ENCODE measurements around the gene S100A3. TPM values are rescaled to one million over a fixed set of nuclear protein-coding genes. Genes with fewer than 3 reads are reported as not detected.
"Not testable (repeated sequence)": the region's sequence is repeated elsewhere in the genome, so short reads cannot be mapped to it uniquely, and the experiment has no call there.

S100A3 gene
- total and polyA plus RNA-seq, 2 donors, result 5.2 TPM; not detected in 1

DNA sequence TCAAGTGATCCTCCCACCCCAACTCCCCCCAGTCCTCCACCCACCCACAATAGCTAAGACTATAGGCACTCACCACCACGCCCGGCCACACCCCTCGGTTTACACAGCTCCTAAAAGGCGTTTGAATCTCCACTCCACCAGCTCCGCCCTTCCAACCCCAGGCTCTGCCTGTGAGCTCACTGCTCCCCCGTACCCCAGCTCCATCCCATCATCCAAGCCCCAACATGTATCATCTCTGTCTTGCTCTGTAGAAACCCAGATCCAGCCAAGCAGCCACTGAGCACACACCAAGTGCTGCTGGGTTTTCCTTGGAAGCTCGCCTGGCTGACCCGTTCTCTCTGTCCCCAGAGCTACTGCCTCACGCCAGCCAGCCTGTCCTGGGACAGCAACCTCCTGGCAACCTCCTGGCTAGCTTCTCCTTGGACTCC is 28.6 kb upstream of the S100A3 start:
- Histone ChIP-seq H3K4me3 (ENCODE audit: low read depth, low read length) (no peak overlapping the region), H3K36me3 (ENCODE audit: insufficient read depth) (no peaks in the 10 kb centered on the region), H3K27ac (ENCODE audit: low read depth) (no peak overlapping the region), H3K4me1 (ENCODE audit: insufficient read depth) (no peaks in the 10 kb centered on the region)
- DNase-seq (ENCODE audit: extremely low spot score), result no peak
- WGBS, result 68% methylated on average over 9 of the region's 9 CpGs

DNA sequence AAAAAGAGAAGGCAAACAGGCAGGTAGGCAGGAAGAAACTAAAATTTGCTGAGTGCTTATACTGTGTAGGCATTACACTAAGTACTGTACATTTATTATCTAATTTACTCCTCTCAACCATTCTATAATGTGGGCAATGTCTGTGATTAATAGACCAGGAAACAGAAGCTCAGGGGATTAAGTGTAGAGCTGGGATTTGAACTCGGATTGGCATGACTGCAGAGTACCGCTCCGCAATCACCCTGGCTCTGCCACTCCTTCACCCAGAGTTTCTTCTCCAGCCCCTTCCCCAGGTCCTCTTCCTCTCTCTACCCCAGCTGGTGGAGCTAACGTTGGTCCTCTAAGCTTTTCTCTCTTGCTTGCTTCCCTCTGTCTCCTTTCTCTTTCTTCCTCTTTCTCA is 28.1 kb upstream of the S100A3 start:
- 71% methylated on average over 4 of the region's 4 CpGs for WGBS
- Histone ChIP-seq H3K4me3 (ENCODE audit: low read depth, low read length) (no peak overlapping the region), H3K36me3 (ENCODE audit: insufficient read depth) (no peaks in the 10 kb centered on the region), H3K4me1 (ENCODE audit: insufficient read depth) (no peaks in the 10 kb centered on the region), H3K27ac (ENCODE audit: low read depth) (no peak overlapping the region)
- no peak for DNase-seq (ENCODE audit: extremely low spot score)

DNA sequence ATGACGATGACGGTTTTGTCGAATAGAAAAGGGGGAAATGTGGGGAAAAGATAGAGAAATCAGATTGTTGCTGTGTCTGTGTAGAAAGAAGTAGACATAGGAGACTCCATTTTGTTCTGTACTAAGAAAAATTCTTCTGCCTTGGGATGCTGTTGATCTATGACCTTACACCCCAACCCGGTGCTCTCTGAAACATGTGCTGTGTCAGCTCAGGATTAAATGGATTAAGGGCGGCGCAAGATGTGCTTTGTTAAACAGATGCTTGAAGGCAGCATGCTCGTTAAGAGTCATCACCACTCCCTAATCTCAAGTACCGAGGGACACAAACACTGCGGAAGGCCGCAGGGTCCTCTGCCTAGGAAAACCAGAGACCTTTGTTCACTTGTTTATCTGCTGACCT is 26.4 kb upstream of the S100A3 start:
- DNase-seq (ENCODE audit: extremely low spot score), result not testable (repeated sequence)

DNA sequence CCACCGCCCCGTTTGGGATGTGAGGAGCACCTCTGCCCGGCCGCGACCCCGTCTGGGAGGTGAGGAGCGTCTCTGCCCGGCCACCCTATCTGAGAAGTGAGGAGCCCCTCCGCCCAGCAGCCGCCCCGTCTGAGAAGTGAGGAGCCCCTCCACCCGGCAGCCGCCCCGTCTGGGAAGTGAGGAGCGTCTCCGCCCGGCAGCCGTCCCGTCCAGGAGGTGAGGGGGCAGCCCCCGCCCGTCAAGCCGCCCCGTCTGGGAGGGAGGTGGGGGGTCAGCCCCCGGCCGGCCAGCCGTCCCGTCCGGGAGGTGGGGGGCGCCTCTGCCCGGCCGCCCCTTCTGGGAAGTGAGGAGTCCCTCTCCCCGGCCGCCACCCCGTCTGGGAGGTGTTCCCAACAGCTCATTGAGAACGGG is 26.0 kb upstream of the S100A3 start:
- not testable (repeated sequence) for H3K4me1 ChIP-seq (ENCODE audit: insufficient read depth); H3K27ac ChIP-seq (ENCODE audit: low read depth); DNase-seq (ENCODE audit: extremely low spot score); H3K36me3 ChIP-seq (ENCODE audit: insufficient read depth); H3K4me3 ChIP-seq (ENCODE audit: low read depth, low read length)
- 88% methylated on average over 35 of the region's 35 CpGs for WGBS

More for the DNA sequence above, 26.4 kb upstream of the S100A3 start:
- H3K4me1 ChIP-seq (ENCODE audit: insufficient read depth); H3K4me3 ChIP-seq (ENCODE audit: low read depth, low read length); H3K36me3 ChIP-seq (ENCODE audit: insufficient read depth); H3K27ac ChIP-seq (ENCODE audit: low read depth): not testable (repeated sequence)
- 83% methylated on average over 10 of the region's 10 CpGs for WGBS

DNA sequence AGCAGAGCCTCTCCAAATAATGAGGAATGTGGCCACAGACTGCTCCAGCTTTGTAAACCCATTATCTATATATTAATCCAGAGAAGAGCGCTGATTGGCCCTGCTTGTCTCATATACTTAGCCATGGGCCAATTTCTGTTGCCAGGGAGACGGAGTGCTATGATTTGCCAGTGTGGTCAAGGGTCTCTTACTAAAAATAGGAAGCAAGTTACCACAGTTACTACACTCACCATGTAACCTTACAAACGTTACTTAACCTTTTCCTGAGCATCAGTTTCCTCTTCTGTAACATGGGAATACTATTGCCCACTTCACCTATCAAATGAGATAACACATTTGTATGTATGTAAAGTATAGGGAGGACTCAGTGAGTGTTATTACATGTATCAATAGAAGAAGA is 24.3 kb upstream of the S100A3 start:
- no peak for DNase-seq (ENCODE audit: extremely low spot score)
- Histone ChIP-seq H3K36me3 (ENCODE audit: insufficient read depth) (no peaks in the 10 kb centered on the region), H3K4me3 (ENCODE audit: low read depth, low read length) (no peak overlapping the region), H3K4me1 (ENCODE audit: insufficient read depth) (no peaks in the 10 kb centered on the region), H3K27ac (ENCODE audit: low read depth) (no peak overlapping the region)
- 80% methylated on average over 3 of the region's 3 CpGs for WGBS

DNA sequence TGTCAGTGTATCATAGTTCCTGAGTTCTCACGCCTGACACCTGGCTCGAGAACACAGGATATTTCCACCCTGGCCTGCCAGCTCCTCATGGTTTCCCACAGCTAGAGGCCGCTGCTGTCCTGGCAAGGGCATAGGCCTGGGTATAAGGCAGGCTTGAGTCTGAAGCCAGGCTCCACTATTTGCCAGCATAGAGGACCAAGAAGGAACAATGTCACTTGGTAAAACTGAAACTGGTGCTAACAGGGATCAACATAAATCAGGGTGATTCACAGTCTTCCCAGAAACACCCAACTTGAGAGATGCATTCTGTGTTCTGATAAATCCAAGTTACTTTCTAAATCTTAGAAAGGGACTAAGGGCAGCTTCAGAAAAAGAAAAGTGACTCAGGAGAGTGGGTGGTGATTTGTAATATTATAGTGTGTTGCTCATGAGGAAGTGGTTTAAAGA is 23.5 kb upstream of the S100A3 start:
- no peak overlapping the region for H3K27ac ChIP-seq (ENCODE audit: low read depth)
- DNase-seq (ENCODE audit: extremely low spot score), result peak; percentile 39
- WGBS, result 16% methylated on average over 3 of the region's 3 CpGs
- H3K4me1 ChIP-seq (ENCODE audit: insufficient read depth), result no peaks in the 10 kb centered on the region
- no peaks in the 10 kb centered on the region for H3K36me3 ChIP-seq (ENCODE audit: insufficient read depth)
- H3K4me3 ChIP-seq (ENCODE audit: low read depth, low read length), result no peak overlapping the region

DNA sequence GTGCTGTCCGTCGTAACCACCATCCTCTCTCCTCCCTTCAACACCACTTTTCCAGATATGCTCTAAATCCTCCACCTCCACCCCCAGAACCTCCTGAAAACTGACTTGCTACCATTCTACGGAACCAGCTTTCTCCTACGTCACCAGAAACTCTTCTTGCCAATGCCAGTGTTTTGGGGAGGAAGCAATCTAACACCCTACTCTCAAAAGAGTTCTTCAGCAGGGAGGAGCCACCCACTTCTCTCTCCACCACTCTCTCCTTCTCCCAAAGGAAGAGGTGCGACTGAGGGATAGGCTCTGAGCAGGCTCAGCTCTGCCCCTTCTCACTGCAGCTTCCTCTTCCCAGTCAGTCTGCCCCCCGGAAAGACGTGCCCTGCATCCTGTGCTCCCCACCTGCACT is 22.6 kb upstream of the S100A3 start:
- WGBS, result 74% methylated on average over 7 of the region's 7 CpGs
- no peaks in the 10 kb centered on the region for H3K4me1 ChIP-seq (ENCODE audit: insufficient read depth)
- no peak for DNase-seq (ENCODE audit: extremely low spot score)
- H3K4me3 ChIP-seq (ENCODE audit: low read depth, low read length), result no peak overlapping the region
- no peaks in the 10 kb centered on the region for H3K36me3 ChIP-seq (ENCODE audit: insufficient read depth)
- no peak overlapping the region for H3K27ac ChIP-seq (ENCODE audit: low read depth)

DNA sequence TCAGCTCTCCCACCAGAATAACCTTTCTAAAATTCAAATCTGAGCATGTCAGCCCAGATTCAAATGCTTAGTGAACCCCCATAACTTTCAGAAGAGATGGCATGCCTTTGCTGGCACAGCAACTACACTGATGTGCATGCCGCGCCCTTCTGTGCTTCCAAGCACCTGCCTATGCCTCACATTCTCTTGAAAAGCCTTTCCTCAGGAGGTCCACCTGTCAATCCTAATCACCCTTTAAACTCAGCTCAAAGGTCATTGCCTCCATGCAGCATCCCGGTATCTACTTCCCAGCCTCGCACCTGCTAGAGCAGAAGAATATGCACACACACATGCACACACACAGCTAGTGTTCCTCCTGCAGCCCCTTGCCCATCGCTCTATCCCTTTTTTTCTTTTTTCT is 21.8 kb upstream of the S100A3 start:
- Histone ChIP-seq H3K4me3 (ENCODE audit: low read depth, low read length) (no peak overlapping the region), H3K4me1 (ENCODE audit: insufficient read depth) (no peaks in the 10 kb centered on the region), H3K27ac (ENCODE audit: low read depth) (no peak overlapping the region), H3K36me3 (ENCODE audit: insufficient read depth) (no peaks in the 10 kb centered on the region)
- DNase-seq (ENCODE audit: extremely low spot score), result no peak
- WGBS, result 92% methylated on average over 5 of the region's 5 CpGs

DNA sequence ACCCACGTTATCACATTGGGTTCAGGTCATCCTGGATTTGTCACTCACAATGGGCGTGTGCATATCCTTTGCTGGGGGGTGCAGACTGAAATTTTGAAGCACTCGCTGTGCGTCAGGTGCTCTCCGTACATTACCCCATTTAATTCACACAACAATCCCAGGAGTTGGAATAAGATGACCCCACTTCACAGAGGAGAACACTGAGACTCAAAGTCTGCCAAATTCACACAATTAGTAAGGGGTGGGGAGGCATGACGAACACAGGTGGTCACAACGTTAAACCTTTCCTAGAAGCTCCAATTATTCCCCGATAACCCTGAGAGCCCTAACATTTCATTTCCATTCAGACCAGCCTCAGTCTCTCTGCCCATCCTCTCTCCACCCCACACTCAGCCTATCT is 20.4 kb upstream of the S100A3 start:
- 91% methylated on average over 8 of the region's 8 CpGs for WGBS
- Histone ChIP-seq H3K27ac (ENCODE audit: low read depth) (no peak overlapping the region), H3K4me3 (ENCODE audit: low read depth, low read length) (no peak overlapping the region), H3K4me1 (ENCODE audit: insufficient read depth) (no peaks in the 10 kb centered on the region), H3K36me3 (ENCODE audit: insufficient read depth) (no peaks in the 10 kb centered on the region)
- DNase-seq (ENCODE audit: extremely low spot score), result no peak

DNA sequence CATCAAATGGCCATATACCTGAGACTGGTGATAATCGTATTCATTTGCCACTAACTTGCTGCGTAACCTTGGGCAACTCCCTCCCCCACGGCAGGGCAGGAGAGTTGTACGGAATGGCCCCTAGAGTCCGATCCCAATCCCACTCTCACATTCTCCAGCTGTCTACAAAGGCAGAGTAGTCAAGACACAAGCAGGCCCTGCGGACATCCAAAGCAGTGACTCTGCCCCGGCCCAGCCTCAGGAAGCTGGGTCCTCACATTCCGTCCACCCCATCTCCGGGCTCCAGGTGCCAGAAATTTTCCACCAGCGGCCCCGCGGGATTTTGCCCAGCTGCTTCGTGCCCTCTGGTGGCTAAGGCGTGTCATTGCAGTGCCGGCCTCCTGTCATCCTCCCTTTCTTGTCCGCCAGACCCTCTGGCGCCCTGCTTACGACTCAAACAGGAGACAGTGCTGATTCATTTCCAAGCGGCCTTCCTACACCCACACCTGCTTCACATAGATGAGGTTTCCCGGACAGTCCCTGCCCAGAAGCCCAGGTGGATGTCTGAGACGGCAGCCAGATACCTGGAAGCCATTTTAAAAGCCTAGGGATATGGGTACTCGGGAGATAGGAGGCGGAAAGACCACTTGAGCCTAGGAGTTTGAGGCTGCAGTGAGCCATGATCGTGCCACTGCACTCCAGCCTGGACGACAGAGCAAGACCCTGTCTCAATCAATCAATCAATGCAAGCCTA is 19.5 kb upstream of the S100A3 start:
- 15% methylated on average over 25 of the region's 25 CpGs for WGBS
- H3K27ac ChIP-seq (ENCODE audit: low read depth), result peak overlapping the region; percentile 87
- no peaks in the 10 kb centered on the region for H3K36me3 ChIP-seq (ENCODE audit: insufficient read depth)
- DNase-seq (ENCODE audit: extremely low spot score), result peak; percentile 78
- H3K4me3 ChIP-seq (ENCODE audit: low read depth, low read length), result no peak overlapping the region
- no peaks in the 10 kb centered on the region for H3K4me1 ChIP-seq (ENCODE audit: insufficient read depth)

DNA sequence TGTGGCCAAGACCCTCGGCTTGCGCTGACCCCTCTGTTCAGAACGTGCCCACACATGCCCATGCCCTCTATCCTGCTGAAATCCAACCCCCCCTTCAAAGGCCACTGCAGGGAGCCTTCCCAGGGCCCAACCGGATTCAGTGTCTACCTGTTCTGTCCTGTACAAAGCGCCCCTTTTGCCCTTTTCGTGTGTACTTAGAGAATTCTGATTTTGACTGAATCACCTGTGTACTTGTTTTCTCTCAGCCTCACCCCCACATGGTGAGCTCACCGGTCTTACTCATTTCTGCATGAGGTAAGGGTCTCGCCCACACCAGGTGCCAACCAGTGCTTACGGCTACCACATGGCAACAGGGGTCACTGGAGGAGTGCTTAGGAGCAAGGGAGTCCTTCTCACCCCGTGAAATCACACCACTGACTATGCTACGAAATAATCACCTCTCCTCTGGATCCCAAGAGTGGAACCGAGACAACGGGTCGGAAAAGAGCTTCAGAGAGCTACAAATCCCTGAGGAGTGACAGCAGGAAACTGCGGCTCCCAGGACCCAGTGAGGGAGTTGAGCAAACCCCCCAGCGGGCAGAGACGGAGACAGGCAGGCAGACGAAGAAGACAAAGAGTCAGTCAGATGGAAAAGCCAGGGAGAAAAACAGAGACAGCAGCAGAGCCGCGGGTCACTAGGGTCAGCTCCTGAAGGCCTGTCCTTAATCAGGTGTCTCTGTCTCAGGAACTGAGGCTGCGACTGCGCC is 18.7 kb upstream of the S100A3 start:
- Histone ChIP-seq H3K36me3 (ENCODE audit: insufficient read depth) (no peaks in the 10 kb centered on the region), H3K4me3 (ENCODE audit: low read depth, low read length) (no peak overlapping the region), H3K27ac (ENCODE audit: low read depth) (peak overlapping the region; percentile 87), H3K4me1 (ENCODE audit: insufficient read depth) (no peaks in the 10 kb centered on the region)
- peak; percentile 29 for DNase-seq (ENCODE audit: extremely low spot score)
- 76% methylated on average over 22 of the region's 22 CpGs for WGBS

DNA sequence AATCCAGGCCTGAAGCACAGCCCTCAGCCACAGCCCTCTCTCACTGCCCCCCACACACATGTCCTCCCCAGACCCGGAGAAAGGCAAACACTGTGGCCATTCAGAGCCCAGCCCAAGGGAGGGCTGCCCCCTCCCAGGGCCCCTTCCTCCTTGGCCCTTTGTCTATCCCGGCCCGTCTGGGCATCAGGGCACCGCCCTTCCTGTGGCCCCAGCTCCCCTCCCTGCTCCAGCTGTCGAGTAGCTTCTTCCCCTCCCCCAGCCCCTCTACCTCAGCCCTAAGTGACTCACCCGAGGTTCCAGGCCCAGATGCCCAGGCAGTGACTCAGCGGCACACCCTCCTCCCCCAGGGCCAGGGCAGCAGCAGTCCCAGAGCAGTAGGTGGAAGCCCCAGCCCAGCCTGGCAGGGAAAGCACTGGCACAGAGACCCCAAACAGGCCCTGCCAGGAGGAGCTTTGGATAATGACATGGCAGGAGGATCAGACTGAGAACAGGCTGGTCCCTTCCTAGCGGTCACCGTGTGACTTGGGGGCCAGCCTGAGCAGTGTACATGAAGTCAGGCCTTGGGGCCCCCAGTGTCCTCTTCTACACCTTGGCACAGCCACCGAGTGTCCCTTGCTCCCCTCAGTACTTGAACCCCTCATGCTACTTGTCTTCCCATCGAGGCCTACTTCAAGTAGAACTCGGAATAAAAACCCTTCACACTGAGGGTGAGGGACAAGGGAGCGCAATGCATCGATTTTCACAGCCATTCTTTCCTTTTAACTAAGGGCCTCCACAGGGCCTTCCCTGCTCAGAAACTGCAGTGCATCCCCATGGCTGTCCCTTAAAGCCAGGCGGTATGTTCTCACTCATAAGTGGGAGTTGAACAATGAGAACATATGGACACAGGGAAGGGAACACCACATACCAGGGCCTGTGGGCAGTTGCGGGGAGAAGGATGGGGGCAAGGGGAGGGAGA is 17.6 kb upstream of the S100A3 start:
- no peak overlapping the region for H3K4me3 ChIP-seq (ENCODE audit: low read depth, low read length)
- H3K27ac ChIP-seq (ENCODE audit: low read depth), result peak overlapping the region; percentile 95
- peak; percentile 85 for DNase-seq (ENCODE audit: extremely low spot score)
- H3K36me3 ChIP-seq (ENCODE audit: insufficient read depth), result no peaks in the 10 kb centered on the region
- no peaks in the 10 kb centered on the region for H3K4me1 ChIP-seq (ENCODE audit: insufficient read depth)
- WGBS, result 43% methylated on average over 16 of the region's 16 CpGs

DNA sequence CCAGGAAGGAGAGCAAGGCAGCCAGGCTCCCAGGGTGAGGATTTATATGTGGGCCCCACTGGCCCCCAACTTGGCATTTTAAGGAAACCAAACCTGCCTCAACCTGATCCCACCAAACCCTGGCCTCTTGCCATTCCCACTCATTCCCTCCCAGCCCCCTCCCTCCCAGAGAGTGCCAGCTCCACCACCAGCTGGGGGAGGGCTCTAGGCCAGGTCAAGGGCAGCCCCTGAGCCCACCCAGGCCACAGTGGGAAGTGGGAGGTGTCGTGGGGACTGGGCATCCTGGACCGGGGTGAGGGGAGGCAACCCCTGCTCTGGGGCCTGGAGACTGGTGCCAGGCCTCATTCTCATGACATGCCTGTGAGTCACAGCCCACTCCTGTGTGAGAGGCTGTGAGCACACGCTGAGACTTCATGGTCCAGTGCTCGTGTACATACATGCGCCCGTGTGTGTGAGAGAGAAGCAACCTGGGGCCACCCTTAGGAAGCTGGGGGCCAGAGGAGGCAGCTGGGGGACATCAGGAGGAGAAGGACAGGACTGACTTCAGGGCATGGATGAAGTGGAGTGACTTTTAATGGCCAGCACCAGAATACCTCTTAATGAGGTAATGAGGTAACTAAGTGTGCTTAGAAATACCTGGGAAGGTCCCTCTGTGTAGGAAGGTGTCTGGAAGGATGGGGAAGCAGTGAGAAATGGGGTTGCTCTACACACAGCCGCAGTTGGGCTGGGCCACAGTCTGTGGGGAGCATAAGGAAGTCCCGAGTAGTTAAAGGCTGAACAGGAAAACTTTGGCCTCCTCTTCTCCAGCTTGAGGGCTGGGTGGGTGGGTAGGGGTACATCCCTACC is 16.7 kb upstream of the S100A3 start, which contains the start of gene S100A2:
TSS of gene S100A2 (minus strand) at position 316 of the 846 bp plus-strand sequence. CDS start 1,967 bp downstream, outside the sequence.
- Histone ChIP-seq H3K4me3 (ENCODE audit: low read depth, low read length) (no peak within 1 kb of the TSS), H3K27ac (ENCODE audit: low read depth) (peak within 1 kb of the TSS; percentile 95)
- DNase-seq (ENCODE audit: extremely low spot score), result no peak

More for the DNA sequence above, 16.7 kb upstream of the S100A3 start, which contains the start of gene S100A2:
- H3K36me3 ChIP-seq (ENCODE audit: insufficient read depth), result no peaks in the 10 kb centered on the region
- H3K4me1 ChIP-seq (ENCODE audit: insufficient read depth), result no peaks in the 10 kb centered on the region
- WGBS, result 44% methylated on average over 8 of the region's 8 CpGs
